ENCODE results near the gene ADARB1. TPM values are rescaled to one million over a fixed set of nuclear protein-coding genes. Genes with fewer than 3 reads are reported as not detected.
A peak's percentile ranks its signal among the peaks of the same experiment; 100 is the strongest.

The ADARB1 gene
- total and polyA plus RNA-seq, 2 experiments from 2014 or later, result 4.8 to 14.8 TPM

GRCh38 chr21:45177039-45177438 lies 102.7 kb downstream of the ADARB1 start:
- TF ChIP-seq EZH2phosphoT487 (IDR thresholded peaks at IDR 0.05; ENCODE audit: unreplicated experiment) (no peak), JUNB (IDR thresholded peaks at IDR 0.05; ENCODE audit: unreplicated experiment) (no peak), NANOG (IDR thresholded peaks at IDR 0.05; ENCODE audit: borderline replicate concordance) (no peak), ZNF462 (CRISPR knock-in tag; IDR thresholded peaks at IDR 0.05) (no peak), ETS1 (IDR thresholded peaks at IDR 0.05) (no peak)
- peaks cover 6% of the 10 kb centered on the region; the same call in 2 of the 3 replicates for H3K36me3 Mint-ChIP-seq (ENCODE audit: low read depth)
- DNase-seq (ENCODE audit: low spot score) (no peak), ATAC-seq (peak; percentile 50)
- H3K4me1 Mint-ChIP-seq, result peaks cover 3% of the 10 kb centered on the region; the same call in 2 of the 3 replicates
- no peaks in the 10 kb centered on the region for H3F3A ChIP-seq (replicated peaks; ENCODE audit: low read depth)
- no peaks in the 10 kb centered on the region for H3K27me3 ChIP-seq (ENCODE audit: insufficient read depth)
- H3K79me2 ChIP-seq (replicated peaks; ENCODE audit: insufficient read depth), result no peaks in the 10 kb centered on the region
- no peak overlapping the region for H3K27ac ChIP-seq (ENCODE audit: low read depth)
- H3K27me3 Mint-ChIP-seq (ENCODE audit: insufficient read depth, low read depth, poor library complexity), result peaks cover 4% of the 10 kb centered on the region
- H3K27ac Mint-ChIP-seq, result no peak overlapping the region; the same call in 1 of the 2 replicates
- H3K9me3 Mint-ChIP-seq, result no peaks in the 10 kb centered on the region
- no peaks in the 10 kb centered on the region; the same call in 1 of the 2 replicates for H3K36me3 ChIP-seq (ENCODE audit: insufficient read depth)
- no peaks in the 10 kb centered on the region for H3K4me1 ChIP-seq (ENCODE audit: insufficient read depth)
- peaks cover 11% of the 10 kb centered on the region; the same call in 1 of the 2 replicates for H3K9me2 ChIP-seq (ENCODE audit: insufficient read depth)
- no peak overlapping the region for H3K4me2 ChIP-seq
- no peaks in the 10 kb centered on the region for H4K20me1 ChIP-seq (replicated peaks; ENCODE audit: insufficient read depth)
- no peak overlapping the region for H3K4me3 ChIP-seq
- no peak overlapping the region for H3K4me3 Mint-ChIP-seq
- H2AFZ ChIP-seq, result no peak overlapping the region
